Astrocyte of the cerebellum (primary cell): Measurements from ENCODE around the gene COL6A2.

Experiments
- DNase-seq: peaks from one replicate; pipeline ENCODE4 v3.0.0-alpha.2; 2011; ENCODE audit warnings: low read depth
- H3K4me3 ChIP-seq: 2 replicates; pipeline ENCODE4 v1.5.1; 2011; ENCODE audit warnings: mild to moderate bottlenecking, low read depth, low read length, moderate library complexity
- in situ Hi-C: cut with HindIII; loops from 2 replicates; pipeline ENCODE4 v1.10.0; 2017; ENCODE audit warnings: low sequenced_read_pairs
- TF ChIP-seq, protein P1 (sequence below): IDR thresholded peaks from 2 replicates; pipeline ENCODE4 v1.5.1; 2012; ENCODE audit warnings: low read length, low read depth, moderate library complexity, mild to moderate bottlenecking; ENCODE audit errors: missing control alignments

Gene COL6A2

DNA sequence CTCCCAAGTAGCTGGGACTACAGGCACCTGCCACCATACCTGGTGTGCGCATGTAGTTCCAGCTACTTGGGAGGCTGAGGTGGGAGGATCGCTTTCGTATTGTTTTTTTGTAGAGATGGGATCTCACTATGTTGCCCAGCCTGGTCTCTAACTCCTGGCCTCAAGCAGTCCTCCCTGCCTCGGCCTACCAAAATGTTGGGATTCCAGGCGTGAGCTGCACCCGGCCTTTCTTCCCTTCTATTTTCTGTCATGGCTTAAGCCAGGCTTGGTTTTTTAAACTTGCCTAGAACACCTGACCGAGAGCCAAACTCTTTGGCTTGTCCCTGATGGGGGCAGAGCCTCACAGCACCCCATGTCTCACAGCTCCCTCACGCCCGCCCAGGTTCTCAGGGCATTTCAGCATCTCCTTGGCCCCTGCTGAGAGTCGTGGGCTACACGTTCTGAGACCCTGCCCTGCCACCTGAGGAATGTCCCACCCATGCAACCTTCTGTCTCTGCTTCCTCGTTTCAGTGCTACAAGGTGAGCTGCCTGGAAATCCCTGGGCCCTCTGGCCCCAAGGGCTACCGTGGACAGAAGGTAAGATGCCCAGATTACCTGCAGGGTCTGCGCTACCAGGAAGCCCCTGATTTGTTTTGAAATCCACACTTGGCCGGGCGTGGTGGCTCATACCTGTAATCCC lies 15.7 kb downstream of the COL6A2 start:
- no peak overlapping the region for H3K4me3 ChIP-seq
- in situ Hi-C loops = loop anchor here (5.0 to 10.0 kb wide), 2 partner anchors 61 to 159 kb away; no protein-coding TSS in a partner anchor
- DNase-seq = no peak
- TF ChIP-seq, protein P1, sequence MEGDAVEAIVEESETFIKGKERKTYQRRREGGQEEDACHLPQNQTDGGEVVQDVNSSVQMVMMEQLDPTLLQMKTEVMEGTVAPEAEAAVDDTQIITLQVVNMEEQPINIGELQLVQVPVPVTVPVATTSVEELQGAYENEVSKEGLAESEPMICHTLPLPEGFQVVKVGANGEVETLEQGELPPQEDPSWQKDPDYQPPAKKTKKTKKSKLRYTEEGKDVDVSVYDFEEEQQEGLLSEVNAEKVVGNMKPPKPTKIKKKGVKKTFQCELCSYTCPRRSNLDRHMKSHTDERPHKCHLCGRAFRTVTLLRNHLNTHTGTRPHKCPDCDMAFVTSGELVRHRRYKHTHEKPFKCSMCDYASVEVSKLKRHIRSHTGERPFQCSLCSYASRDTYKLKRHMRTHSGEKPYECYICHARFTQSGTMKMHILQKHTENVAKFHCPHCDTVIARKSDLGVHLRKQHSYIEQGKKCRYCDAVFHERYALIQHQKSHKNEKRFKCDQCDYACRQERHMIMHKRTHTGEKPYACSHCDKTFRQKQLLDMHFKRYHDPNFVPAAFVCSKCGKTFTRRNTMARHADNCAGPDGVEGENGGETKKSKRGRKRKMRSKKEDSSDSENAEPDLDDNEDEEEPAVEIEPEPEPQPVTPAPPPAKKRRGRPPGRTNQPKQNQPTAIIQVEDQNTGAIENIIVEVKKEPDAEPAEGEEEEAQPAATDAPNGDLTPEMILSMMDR = no peak

DNA sequence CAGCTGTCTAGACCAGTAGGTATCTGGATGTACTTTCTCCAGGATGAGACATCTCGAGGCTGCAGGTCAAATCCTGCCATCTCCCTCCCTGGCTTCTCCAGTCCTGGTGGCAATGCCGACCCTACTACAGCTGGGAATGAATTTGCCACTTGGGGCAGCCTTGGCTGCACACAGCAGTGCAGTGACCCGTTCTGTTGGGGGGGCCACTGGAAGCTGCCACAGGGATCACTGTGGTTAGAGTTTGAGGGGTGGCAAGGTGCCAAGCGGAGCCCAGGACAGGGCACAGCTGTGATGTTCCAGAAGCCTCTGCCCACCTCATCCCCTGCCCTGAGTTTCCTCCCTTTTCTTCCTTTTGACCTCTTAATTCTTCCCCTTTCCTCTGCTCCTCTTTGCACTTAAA lies 17.1 kb downstream of the COL6A2 start:
- TF ChIP-seq, protein P1 = no peak
- no peak overlapping the region for H3K4me3 ChIP-seq
- in situ Hi-C loops = loop anchor here (5.0 to 10.0 kb wide), 2 partner anchors 63 to 160 kb away; no protein-coding TSS in a partner anchor
- no peak for DNase-seq

DNA sequence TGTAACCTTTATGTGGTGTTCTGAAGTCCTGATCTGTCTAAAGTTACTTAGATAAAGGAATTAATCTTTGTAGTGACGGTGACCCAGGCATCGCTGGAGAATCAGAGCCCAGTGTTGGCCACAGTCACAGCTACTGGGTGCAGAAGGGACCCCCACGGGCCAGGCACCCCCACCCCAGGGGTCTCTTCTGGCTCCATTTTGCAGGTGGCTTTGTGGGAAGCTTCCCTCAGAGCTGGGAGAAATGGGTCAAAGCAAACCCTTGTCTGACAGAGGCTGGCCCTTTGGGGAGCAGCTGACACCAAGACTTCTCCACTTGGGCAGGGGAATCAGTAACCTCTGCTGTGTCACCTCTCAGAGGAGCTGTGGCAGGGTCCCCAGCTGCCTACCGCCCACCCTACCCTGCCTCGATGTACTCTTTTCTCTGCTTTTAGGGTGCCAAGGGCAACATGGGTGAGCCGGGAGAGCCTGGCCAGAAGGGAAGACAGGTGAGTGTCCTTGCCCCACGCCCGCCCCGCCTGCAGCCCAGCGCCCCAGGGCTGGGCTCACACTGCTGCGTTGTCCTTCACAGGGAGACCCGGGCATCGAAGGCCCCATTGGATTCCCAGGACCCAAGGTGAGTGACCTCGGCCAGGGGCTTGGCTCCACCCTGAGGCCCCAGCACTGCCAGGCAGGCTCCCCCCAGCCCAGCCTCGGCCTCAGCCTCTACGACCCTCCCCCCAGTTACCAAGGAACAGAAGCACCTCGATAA lies 17.7 kb downstream of the COL6A2 start:
- H3K4me3 ChIP-seq = no peak overlapping the region
- TF ChIP-seq, protein P1 = no peak
- no peak for DNase-seq
- in situ Hi-C loops = loop anchor here (10.0 kb wide), 1 partner anchor 161 kb away; no protein-coding TSS in a partner anchor

DNA sequence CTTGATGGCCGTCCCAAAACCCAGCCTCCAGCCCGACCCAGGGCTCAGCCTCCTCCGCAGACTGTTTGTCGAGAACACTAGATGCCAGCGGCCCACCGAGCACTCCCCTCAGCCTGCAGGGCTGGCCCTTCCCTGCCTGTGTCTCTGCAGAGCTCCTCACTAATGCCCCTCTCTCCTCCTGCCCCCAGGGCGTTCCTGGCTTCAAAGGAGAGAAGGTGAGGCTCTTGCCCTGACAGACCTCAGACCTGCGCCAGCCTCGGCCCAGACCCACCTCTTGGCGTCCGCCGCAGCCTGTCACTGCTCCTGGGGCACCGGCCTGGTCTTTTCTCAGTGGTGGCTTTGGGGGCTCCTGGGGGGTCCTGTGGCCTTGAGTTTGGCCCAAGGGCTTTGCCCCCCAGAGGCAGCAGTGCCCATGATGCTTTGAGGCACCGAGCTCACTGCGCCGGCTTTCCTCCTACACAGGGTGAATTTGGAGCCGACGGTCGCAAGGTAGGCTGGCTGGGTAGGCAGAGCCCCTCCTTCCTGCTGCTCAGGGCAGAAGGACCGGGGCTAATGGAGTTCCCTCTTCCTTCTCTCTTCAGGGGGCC lies 18.4 kb downstream of the COL6A2 start:
- in situ Hi-C loops = loop anchor here (10.0 kb wide), 1 partner anchor 161 kb away; no protein-coding TSS in a partner anchor
- DNase-seq = no peak
- TF ChIP-seq, protein P1 = no peak
- no peak overlapping the region for H3K4me3 ChIP-seq

DNA sequence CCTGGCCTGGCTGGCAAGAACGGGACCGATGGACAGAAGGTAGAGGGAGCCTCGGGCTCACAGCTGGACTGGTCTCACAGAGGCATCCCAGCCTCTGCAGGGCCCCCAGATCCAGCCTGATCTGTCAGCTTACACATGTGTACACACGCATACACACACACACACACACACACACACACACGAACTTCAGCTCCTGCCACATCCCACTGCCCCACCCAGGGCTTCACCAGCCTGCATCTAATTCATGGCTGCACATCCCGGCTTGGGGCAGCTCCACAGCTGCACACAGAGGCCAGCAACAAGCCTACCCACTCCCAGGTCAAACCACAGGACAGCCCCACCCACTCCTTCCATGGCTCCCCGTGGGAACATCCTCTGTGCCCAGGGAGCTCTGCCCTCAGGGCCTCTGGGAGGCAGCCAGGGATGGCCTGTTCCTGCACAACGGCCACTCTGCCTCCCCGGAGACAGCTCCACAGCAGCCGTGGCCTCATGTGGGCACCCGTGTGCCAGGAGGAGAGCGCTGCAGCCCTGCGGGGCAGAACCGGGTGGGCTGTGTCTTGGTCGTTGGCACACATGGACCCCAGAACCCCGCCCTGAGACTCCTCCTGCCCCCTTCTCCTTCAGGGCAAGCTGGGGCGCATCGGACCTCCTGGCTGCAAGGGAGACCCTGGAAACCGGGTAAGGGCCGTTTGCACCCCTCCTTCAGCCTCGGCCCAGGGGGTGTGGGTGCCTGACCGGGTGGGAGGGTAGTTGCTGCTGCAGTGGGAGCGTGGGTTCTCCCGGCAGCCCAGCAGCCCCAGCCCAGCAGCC lies 19.1 kb downstream of the COL6A2 start:
- in situ Hi-C loops = loop anchor here (10.0 kb wide), 1 partner anchor 162 kb away; no protein-coding TSS in a partner anchor
- no peak overlapping the region for H3K4me3 ChIP-seq
- no peak for DNase-seq
- TF ChIP-seq, protein P1 = no peak
